ENCODE data around the gene WDR31.

Gene WDR31

DNA sequence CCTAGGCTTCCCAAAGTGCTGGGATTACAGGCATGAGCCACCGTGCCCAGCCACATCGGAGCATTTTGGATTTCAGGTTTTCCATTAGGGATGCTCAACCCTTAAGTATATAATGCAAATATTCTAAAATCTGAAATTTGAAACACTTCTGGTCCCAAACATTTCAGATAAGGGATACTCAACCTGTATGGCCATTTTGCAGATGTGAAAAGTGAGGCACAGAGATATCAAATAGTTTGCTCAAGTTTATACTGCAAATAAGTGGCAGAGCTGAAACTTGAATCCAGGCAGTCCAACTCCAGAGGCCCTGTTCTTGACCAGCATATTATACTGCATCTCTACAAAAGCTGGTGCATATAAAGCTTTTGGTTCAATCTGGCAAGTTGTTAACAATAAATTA is 2.4 kb downstream of the WDR31 start:
- no peak for DNase-seq (ENCODE audit: low read depth)
- H3K4me3 ChIP-seq (ENCODE audit: low read depth, low read length): no peak overlapping the region
- TF ChIP-seq, protein P1, sequence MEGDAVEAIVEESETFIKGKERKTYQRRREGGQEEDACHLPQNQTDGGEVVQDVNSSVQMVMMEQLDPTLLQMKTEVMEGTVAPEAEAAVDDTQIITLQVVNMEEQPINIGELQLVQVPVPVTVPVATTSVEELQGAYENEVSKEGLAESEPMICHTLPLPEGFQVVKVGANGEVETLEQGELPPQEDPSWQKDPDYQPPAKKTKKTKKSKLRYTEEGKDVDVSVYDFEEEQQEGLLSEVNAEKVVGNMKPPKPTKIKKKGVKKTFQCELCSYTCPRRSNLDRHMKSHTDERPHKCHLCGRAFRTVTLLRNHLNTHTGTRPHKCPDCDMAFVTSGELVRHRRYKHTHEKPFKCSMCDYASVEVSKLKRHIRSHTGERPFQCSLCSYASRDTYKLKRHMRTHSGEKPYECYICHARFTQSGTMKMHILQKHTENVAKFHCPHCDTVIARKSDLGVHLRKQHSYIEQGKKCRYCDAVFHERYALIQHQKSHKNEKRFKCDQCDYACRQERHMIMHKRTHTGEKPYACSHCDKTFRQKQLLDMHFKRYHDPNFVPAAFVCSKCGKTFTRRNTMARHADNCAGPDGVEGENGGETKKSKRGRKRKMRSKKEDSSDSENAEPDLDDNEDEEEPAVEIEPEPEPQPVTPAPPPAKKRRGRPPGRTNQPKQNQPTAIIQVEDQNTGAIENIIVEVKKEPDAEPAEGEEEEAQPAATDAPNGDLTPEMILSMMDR (IDR thresholded peaks at IDR 0.05; ENCODE audit: low read depth, low read length, missing control alignments): no peak
- in situ Hi-C loops (cut with HindIII; ENCODE audit: low sequenced_read_pairs): no loop called here

DNA sequence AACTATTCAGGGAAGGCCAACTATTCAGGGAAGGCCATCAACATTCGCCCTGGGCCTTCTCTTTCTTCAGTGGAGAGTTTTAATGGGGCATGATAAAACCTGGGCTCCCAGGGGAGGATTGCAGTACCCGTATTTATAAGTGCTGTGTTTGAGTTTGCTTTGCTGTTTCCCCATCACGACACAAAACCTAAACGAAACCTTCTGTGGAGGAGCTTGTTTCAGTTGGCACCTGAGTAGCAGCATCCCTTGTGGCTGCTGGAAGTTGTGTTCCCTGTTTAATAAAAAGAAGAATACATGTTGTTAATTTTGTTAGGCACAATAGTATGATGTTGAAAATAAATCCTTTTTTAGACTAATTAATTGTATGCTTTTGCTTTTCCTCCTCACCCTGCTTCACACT is 8.3 kb downstream of the WDR31 start:
- TF ChIP-seq, protein P1 (IDR thresholded peaks at IDR 0.05; ENCODE audit: low read depth, low read length, missing control alignments): no peak
- in situ Hi-C loops (cut with HindIII; ENCODE audit: low sequenced_read_pairs): no loop called here
- H3K4me3 ChIP-seq (ENCODE audit: low read depth, low read length): no peak overlapping the region
- no peak for DNase-seq (ENCODE audit: low read depth)

DNA sequence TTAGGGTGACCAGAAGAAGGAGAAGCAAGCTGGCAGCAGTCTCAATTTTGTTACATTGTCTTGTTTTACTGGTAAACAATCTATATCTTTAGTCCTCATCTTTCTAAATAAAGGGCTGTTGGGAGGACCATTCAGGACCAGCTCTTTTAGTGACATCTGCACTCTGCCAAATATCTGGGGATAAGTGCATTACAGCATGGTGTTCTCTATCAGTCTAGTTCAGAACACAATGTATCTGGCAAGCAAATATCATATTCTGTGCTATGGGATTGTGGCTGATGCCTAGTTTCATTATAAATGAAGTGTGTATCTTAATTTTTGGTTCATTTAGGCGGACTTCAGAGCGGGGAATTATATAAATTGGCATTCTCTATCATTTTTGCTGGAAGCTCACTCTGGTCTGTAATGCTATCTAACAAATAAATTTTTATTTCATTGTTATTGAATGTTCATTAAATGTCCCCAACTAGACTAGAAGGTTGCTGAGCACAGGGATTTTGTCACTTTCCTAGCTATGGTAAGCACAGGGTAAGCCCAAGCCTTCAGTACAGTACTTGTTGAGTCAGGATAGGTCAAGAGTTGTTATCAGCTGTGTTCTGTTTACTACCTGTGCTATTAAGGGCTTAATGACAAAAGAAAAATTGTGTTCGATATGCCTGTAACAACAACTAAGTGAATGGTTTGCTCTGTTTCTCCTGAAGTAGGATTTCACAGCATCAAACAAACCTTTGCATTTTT is 11.9 kb downstream of the WDR31 start:
- no peak overlapping the region for H3K4me3 ChIP-seq (ENCODE audit: low read depth, low read length)
- TF ChIP-seq, protein P1 (IDR thresholded peaks at IDR 0.05; ENCODE audit: low read depth, low read length, missing control alignments): no peak
- no peak for DNase-seq (ENCODE audit: low read depth)
- in situ Hi-C loops (cut with HindIII; ENCODE audit: low sequenced_read_pairs): no loop called here

DNA sequence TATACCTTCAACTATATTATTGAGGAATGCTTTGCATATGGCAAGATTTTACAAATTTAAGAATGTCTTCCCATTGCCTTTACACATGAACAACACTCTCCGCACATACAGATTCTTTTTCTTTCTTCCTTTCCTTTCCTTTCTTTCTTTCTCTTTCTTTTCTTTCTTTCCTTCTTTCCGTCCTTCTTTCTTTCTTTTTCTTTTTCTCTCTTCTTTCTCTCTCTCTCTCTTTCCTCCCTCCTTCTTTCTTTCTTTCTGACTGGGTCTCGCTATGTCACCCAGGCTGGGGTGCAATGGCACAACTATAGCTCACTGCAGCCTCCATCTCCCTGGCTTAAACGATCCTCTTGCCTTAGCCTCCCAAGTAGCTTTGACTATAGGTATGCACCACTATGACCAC is 13.8 kb downstream of the WDR31 start:
- no peak for DNase-seq (ENCODE audit: low read depth)
- TF ChIP-seq, protein P1 (IDR thresholded peaks at IDR 0.05; ENCODE audit: low read depth, low read length, missing control alignments): no peak
- H3K4me3 ChIP-seq (ENCODE audit: low read depth, low read length): no peak overlapping the region
- in situ Hi-C loops (cut with HindIII; ENCODE audit: low sequenced_read_pairs): no loop called here

DNA sequence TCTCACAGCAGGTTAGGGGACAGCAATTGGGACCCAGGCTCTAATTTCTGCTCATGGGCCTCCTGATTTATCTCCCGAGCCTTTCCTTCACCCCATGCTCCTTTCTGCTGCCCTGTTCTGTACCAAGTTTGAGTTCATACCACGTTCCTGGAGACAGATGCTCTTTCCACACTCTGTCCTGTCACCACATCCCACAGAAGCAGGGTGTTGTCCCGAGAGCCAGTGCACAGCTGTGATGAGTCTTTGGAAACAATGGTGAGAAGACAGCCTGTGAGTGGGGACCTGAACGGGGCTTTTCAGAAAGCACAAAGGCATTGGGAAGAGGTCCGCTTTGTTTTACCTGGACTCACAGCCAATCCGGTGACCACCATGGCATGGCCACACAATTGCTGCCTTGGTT is 17.4 kb downstream of the WDR31 start:
- DNase-seq (ENCODE audit: low read depth): no peak
- in situ Hi-C loops (cut with HindIII; ENCODE audit: low sequenced_read_pairs): no loop called here
- no peak overlapping the region for H3K4me3 ChIP-seq (ENCODE audit: low read depth, low read length)
- TF ChIP-seq, protein P1 (IDR thresholded peaks at IDR 0.05; ENCODE audit: low read depth, low read length, missing control alignments): no peak

DNA sequence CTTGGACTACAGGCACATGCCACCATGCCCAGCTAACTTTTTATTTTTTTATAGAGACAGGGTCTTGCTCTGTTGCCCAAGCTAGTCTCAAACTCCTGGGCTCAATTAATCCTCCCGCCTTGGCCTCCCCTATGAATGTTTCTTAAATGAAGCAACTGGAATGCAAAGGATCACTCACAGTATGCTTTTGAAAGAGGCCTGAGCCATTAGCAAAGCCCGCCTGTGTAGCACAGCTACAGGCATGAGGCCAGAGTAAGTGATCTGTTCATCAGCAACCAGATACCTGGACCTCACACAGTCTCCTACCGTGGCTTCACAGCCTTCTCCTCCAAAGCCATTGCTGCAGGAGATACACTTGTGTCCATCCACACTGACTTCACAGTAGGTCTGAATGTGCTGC is 20.0 kb downstream of the WDR31 start:
- in situ Hi-C loops (cut with HindIII; ENCODE audit: low sequenced_read_pairs): no loop called here
- DNase-seq (ENCODE audit: low read depth): no peak
- H3K4me3 ChIP-seq (ENCODE audit: low read depth, low read length): no peak overlapping the region
- TF ChIP-seq, protein P1 (IDR thresholded peaks at IDR 0.05; ENCODE audit: low read depth, low read length, missing control alignments): no peak

All from astrocyte of the cerebellum (primary cell).